GM12892 (cell line): Measurements from ENCODE around the gene DAW1.

Experiments used
- DNase-seq: peaks from one replicate; pipeline ENCODE4 v3.0.0; 2011; ENCODE audit not compliant: insufficient read length
- FAIRE-seq: peaks from 2 replicates; lab custom pipeline; 2011; peaks lifted over from hg19 to GRCh38; lab: Jason Lieb, UNC
- POLR2A ChIP-seq: IDR thresholded peaks from 2 replicates; pipeline ENCODE4 v1.6.1; 2011; ENCODE audit warnings: low read depth, low read length, control low read depth
- POLR2AphosphoS5 ChIP-seq: IDR thresholded peaks from 2 replicates; pipeline ENCODE4 v1.6.1; 2011; ENCODE audit warnings: low read depth, low read length, control low read depth
- TAF1 ChIP-seq: IDR thresholded peaks from 2 replicates; pipeline ENCODE4 v1.6.1; 2011; ENCODE audit warnings: low read depth, mild to moderate bottlenecking, control low read depth, low read length, borderline replicate concordance

The DAW1 gene

DNA sequence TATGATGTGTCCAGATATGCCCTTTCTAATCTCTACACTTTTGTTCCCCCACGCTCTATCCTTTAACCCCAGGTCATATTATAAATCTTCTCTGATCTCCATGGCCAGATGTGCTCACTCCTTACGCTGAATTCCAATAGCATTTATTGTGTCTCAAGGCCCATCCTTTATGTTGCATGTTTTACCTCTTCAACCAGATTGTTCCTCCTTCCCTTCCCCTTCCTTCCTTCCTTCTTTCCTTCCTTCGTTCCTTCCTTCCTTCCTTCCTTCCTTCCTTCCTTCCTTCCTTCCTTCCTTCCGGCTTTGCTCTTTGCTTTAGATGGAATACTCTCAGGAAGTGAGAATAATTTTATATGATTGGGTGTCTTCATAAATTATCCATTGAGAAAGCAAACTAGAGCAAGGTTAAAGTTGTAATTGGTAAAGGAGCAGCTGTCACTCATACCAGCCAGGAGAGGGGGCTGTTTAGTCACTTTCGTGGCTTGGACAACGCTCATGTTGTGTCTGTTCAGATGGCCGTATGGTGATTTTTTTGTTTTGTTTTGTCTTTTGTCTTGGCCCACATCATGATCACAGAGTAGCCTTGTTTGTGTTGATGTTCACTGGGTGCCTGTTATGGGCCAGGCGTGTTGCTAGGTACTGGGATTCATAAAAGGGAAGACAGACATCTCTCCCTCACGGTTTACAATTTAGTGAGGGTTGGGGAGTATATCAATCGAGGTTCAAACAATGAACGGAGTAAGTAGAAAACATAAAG, 68.0 kb downstream of the DAW1 start:
- FAIRE-seq, result no peak
- TF ChIP-seq TAF1 (no peak), POLR2AphosphoS5 (no peak), POLR2A (no peak)
- no peak for DNase-seq

DNA sequence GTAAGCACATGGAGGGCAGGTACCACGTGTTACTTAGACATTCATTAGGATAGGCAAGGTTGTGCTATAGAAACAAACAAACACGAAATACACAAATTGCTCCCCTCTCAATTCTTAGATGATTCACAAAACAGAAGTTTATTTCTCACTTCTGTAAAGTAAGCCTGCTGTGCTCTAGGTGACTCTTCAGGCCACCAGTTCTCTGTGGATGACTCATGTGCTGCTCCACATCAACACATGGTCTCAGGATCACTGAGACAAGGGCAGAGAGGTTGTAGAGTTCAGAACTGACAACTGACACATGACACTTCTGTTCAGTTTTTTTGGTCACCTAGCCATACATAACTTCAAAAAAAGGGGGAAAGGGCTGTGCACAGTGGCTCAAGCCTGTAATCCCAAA, 70.6 kb downstream of the DAW1 start:
- DNase-seq (no peak), FAIRE-seq (no peak)
- no peak for TF ChIP-seq TAF1
- no peak for TF ChIP-seq POLR2A
- no peak for TF ChIP-seq POLR2AphosphoS5

DNA sequence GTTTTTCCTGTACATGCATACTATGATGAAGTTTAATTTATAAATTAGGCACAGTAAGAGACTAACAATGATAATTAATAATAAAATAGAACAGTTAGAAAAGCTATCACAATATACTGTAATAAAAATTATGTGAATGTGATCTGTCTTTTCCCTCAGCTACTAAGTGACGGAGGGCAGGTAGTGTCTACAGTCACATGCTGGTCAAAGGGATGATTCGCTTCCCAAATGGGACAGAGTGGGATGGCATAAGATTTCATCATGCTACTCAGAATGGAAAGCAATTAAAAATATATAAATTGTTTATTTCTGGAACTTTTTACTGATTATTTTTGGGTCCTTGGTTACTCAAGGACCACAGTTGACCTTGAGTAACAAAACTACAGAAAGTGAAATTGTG, 71.5 kb downstream of the DAW1 start:
- DNase-seq (no peak), FAIRE-seq (no peak)
- TF ChIP-seq POLR2A (no peak), POLR2AphosphoS5 (no peak), TAF1 (no peak)

DNA sequence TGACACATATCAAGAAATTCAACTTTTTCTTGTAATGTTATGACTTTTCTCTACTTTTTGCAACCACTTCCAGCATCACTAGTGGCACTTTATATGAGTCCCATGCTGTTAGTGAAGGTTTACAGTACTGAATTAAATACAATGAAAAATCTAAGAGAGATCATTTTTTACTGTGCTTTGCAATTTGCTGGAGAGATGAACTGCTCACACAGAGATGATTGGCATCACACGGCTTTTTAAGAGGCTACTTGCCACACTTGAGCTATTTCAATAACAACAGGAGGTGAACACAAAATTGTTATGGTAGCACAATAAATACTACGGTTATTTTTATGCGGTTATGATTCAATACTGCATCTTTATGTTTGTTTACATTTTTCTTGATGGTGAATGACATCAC, 88.9 kb downstream of the DAW1 start:
- no peak for FAIRE-seq
- TF ChIP-seq POLR2A, result no peak
- TF ChIP-seq TAF1, result no peak
- no peak for TF ChIP-seq POLR2AphosphoS5
- DNase-seq, result no peak

DNA sequence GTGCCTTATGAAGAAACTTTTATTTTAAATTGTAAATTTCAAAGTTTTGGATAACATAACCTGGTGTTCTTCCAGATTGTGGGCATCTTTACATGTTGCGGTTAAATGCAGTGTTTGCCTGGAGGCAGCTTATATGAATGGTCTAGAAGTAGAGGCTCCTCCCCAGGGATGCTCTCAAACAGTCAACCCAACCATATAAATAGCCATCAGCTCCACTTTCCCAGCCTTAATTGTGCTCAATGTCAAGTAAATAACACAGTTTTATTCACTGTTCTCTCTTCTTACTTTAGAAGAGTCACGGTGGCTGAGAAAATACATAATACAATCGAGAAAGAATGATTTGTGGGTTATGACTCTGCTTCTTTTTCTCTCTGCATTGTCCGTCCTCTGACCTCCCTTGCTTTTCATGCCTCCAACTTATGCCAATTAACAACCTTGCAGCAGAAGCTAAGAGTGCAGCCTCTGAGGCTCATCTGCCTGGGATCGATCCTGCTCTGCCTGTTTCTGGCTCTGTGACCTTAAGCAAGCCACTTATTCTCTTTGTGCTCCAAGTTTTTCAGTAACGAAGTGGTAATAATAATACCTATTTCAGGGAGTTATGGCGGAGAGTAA, 100.3 kb downstream of the DAW1 start:
- no peak for FAIRE-seq
- TF ChIP-seq POLR2A (no peak), POLR2AphosphoS5 (no peak), TAF1 (no peak)
- no peak for DNase-seq

DNA sequence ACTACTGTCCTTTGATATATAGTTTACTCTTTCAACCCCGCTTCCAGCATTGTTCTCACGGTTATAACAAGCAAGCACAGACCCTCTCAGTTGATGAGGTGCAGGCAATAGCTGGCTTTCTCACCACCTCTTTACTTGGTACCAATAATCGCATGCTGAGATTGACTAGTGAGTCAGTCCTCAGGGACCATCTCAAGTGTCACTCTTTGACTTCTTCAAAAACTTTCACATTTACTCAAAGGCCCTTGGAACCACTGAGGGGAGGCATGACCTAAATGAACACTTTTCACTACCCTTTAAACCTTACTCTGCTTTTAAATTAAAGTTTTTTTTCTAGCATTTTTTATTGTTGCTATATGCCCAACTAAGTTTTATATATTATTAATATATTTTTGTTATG, 101.8 kb downstream of the DAW1 start:
- FAIRE-seq (no peak), DNase-seq (no peak)
- no peak for TF ChIP-seq POLR2AphosphoS5
- TF ChIP-seq POLR2A, result no peak
- TF ChIP-seq TAF1, result no peak
